ENCODE measurements around the gene PHF2. TPM values are rescaled to one million over a fixed set of nuclear protein-coding genes. Genes with fewer than 3 reads are reported as not detected.

PHF2 gene
- 10 to 100 TPM; 24.7 to 29.3 TPM for total RNA-seq

DNA sequence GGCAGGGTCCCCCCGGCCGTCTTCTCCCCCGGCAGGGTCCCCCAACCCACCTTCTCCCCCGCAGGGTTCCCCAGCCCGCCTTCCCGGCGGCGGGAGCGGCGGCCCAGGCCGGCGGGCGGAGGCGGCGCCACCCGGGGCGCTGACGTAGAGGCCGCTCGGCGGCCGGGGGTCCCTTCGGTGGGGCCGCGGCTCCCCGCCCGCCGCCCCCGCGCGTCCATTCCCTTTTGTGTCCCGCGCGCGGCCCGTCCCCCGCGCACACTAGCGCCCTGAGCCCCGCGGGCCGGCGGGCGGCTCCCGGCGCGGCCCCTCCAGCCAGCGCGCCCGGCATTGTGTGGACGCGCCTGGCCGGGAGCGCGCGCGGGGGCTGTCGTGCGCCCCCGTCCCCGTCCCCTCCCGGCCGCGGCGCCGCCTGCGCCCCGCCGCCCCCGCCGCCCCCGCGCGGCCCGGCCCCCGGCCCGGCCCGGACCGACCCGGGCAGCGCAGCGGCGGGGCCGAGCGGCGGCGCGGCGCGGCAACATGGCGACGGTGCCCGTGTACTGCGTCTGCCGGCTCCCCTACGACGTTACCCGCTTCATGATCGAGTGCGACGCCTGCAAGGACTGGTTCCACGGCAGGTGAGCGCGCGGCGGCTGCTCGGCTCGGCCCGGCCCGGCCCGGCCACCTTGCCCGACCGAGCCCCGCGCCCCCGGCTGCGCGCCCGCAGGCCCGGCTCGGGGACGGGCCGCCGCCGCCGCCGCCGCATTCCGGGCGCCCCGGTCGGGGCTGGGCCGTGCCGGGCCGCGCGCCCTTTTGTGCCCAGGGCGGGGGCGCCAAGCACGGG lies at the start of gene PHF2:
Gene PHF2 (plus strand): TSS at position 327 of the 820 bp plus-strand sequence. CDS start 190 bp downstream, at position 517.
- Histone ChIP-seq H3K9me3 (no peaks in the 10 kb centered on the region), H3K27me3 (no peaks in the 10 kb centered on the region), H3K36me3 (no peaks in the 10 kb centered on the region), H3K4me3 (peak within 1 kb of the TSS; percentile 84 to 88), H3K27ac (peak within 1 kb of the TSS; percentile 91 to 98), H3K4me1 (peaks cover 0 to 53% of the 10 kb centered on the region in 2 donors)
- DNase-seq (ENCODE audit: low spot score), result peak; percentile 52
- TF ChIP-seq, protein P1, sequence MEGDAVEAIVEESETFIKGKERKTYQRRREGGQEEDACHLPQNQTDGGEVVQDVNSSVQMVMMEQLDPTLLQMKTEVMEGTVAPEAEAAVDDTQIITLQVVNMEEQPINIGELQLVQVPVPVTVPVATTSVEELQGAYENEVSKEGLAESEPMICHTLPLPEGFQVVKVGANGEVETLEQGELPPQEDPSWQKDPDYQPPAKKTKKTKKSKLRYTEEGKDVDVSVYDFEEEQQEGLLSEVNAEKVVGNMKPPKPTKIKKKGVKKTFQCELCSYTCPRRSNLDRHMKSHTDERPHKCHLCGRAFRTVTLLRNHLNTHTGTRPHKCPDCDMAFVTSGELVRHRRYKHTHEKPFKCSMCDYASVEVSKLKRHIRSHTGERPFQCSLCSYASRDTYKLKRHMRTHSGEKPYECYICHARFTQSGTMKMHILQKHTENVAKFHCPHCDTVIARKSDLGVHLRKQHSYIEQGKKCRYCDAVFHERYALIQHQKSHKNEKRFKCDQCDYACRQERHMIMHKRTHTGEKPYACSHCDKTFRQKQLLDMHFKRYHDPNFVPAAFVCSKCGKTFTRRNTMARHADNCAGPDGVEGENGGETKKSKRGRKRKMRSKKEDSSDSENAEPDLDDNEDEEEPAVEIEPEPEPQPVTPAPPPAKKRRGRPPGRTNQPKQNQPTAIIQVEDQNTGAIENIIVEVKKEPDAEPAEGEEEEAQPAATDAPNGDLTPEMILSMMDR (IDR thresholded peaks at IDR 0.05), result no peak

- no peak for DNase-seq (ENCODE audit: low spot score)
- TF ChIP-seq, protein P1 (IDR thresholded peaks at IDR 0.05), result no peak
- Histone ChIP-seq H3K4me3 (no peak overlapping the region), H3K4me1 (no peaks in the 10 kb centered on the region), H3K27me3 (no peaks in the 10 kb centered on the region), H3K9me3 (no peaks in the 10 kb centered on the region), H3K27ac (no peak overlapping the region), H3K36me3 (peaks cover 50% of the 10 kb centered on the region)
Observed at GRCh38 chr9:93531374-93531773, 45.0 kb upstream of the PHF2 start.

GRCh38 chr9:93532141-93532540 lies 44.2 kb upstream of the PHF2 start:
- no peaks in the 10 kb centered on the region for H3K4me1 ChIP-seq
- no peak overlapping the region for H3K4me3 ChIP-seq
- TF ChIP-seq, protein P1 (IDR thresholded peaks at IDR 0.05), result no peak
- DNase-seq (ENCODE audit: low spot score), result no peak
- H3K36me3 ChIP-seq, result peaks cover 50% of the 10 kb centered on the region
- H3K27me3 ChIP-seq, result no peaks in the 10 kb centered on the region
- H3K9me3 ChIP-seq, result no peaks in the 10 kb centered on the region
- H3K27ac ChIP-seq, result no peak overlapping the region

DNA sequence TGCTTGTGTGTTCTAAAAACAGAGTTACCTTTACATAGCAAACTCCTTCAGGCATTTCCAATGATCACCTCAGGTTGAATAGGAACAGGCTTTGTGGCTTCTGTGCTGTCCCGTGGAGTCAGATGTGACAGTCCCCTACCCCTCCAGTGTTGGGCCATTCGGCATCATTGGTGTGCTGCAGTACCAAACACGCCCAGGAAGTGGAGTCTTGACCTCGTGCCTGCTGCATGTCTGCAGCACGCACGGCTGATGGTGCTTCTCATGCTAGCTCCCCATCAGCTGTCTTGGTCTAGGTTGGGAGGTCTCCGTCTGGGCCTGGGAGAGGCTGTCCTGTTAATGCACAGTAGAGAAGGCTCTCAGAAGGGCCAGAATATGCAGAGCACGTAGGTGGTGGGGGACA lies 42.5 kb upstream of the PHF2 start:
- DNase-seq (ENCODE audit: low spot score), result no peak
- Histone ChIP-seq H3K27ac (no peak overlapping the region), H3K9me3 (no peaks in the 10 kb centered on the region), H3K4me1 (no peaks in the 10 kb centered on the region), H3K4me3 (no peak overlapping the region), H3K27me3 (no peaks in the 10 kb centered on the region), H3K36me3 (peaks cover 44% of the 10 kb centered on the region)
- TF ChIP-seq, protein P1 (IDR thresholded peaks at IDR 0.05), result no peak

GRCh38 chr9:93536167-93536566 lies 40.2 kb upstream of the PHF2 start:
- Histone ChIP-seq H3K36me3 (peaks cover 37% of the 10 kb centered on the region), H3K27ac (no peak overlapping the region)
- DNase-seq (ENCODE audit: low spot score), result no peak

More at GRCh38 chr9:93536167-93536566, 40.2 kb upstream of the PHF2 start:
- Histone ChIP-seq H3K4me1 (peaks cover 0 to 15% of the 10 kb centered on the region in 2 donors), H3K9me3 (no peaks in the 10 kb centered on the region), H3K4me3 (no peak overlapping the region), H3K27me3 (no peaks in the 10 kb centered on the region)
- TF ChIP-seq, protein P1 (IDR thresholded peaks at IDR 0.05), result no peak
